Thyroid gland (tissue), 4 donors: ENCODE results near the gene CAPN3. TPM values are rescaled to one million over a fixed set of nuclear protein-coding genes. Genes with fewer than 3 reads are reported as not detected.
A peak's percentile ranks its signal among the peaks of the same experiment; 100 is the strongest.

Experiments used
- DNase-seq, 2 donors: peaks; one replicate each; pipeline ENCODE4 v3.0.0-alpha.2; 2019
- H3K27ac ChIP-seq, 3 donors: fragments of 200-600 bp; sonication (generic); 1 replicate in 2 of 3; 2 replicates in 1 of 3; pipeline ENCODE4 v1.5.1; 2016 to 2019; ENCODE audit warnings: mild to moderate bottlenecking in 1 of 3, moderate library complexity in 1 of 3
- H3K27me3 ChIP-seq: fragments of 200-600 bp; sonication (generic); one replicate; pipeline ENCODE4 v1.5.1; 2019
- H3K36me3 ChIP-seq, 2 donors: fragments of 200-600 bp; sonication (generic); one replicate each; pipeline ENCODE4 v1.5.1; 2016 to 2019
- H3K4me1 ChIP-seq, 2 donors: fragments of 200-600 bp; sonication (generic); one replicate each; pipeline ENCODE4 v1.5.1; 2017 to 2019
- H3K4me3 ChIP-seq, 3 donors: fragments of 200-600 bp; sonication (generic); replicated peaks in 1 of 3; 1 replicate in 2 of 3; 2 replicates in 1 of 3; pipeline ENCODE4 v1.5.1; 2016; ENCODE audit warnings: mild to moderate bottlenecking in 1 of 3
- H3K9me3 ChIP-seq: fragments of 200-600 bp; sonication (generic); one replicate; pipeline ENCODE4 v1.5.1; 2017
- CTCF ChIP-seq, 6 experiments: fragments of 200-600 bp in 3 of 6; fragments of 450-650 bp in 3 of 6; sonication (generic) in 3 of 6; IDR thresholded peaks; one replicate each; pipeline ENCODE4 v1.5.1; 2016 to 2019; ENCODE audit warnings: antibody characterized with exemption in 6 of 6, mild to moderate bottlenecking in 2 of 6, inconsistent platforms in 1 of 6, moderate library complexity in 1 of 6
- POLR2A ChIP-seq, 2 donors: fragments of 450-650 bp; IDR thresholded peaks; one replicate each; pipeline ENCODE4 v1.6.1; 2017; ENCODE audit warnings: antibody characterized with exemption in 2 of 2, mild to moderate bottlenecking in 2 of 2, moderate library complexity in 1 of 2
- WGBS, 2 donors: methylation state at CpG; one replicate each; pipeline ENCODE4 v1.1.5; 2017; 5-methylcytosine and 5-hydroxymethylcytosine counted together
- intact Hi-C: fragments of 100-400 bp; cut with DNase I; formaldehyde crosslinking; loops from one replicate; pipeline ENCODE4 v1.15.1; 2023
- total RNA-seq, 4 donors: library from RNA; depleted of rRNA; stranded (reverse); fragments of >200 nt; gene quantifications; one replicate each; pipeline ENCODE4 v1.2.3, GENCODE V29; 2016

CAPN3 gene
- total RNA-seq, 4 donors from 2014 or later, result 3.0 to 6.8 (median 4.0) TPM

- no peaks in the 10 kb centered on the region for H3K27me3 ChIP-seq
- no peaks in the 10 kb centered on the region for H3K36me3 ChIP-seq
- no peak overlapping the region for H3K27ac ChIP-seq
- intact Hi-C loops, result no loop called here
- H3K4me1 ChIP-seq, result no peaks in the 10 kb centered on the region
- H3K9me3 ChIP-seq, result no peaks in the 10 kb centered on the region
- no peak for TF ChIP-seq POLR2A (IDR thresholded peaks at IDR 0.05)
- no peak for TF ChIP-seq CTCF (IDR thresholded peaks at IDR 0.05)
- WGBS, 2 donors, result 93 to 95% methylated on average over 5 of the region's 5 CpGs
- no peak for DNase-seq
- H3K4me3 ChIP-seq, result no peak overlapping the region
Observed at GRCh38 chr15:42360535-42361112, 1.3 kb downstream of the CAPN3 start.

GRCh38 chr15:42363487-42363886 is 4.2 kb downstream of the CAPN3 start:
- 88 to 92% methylated on average over 3 of the region's 3 CpGs for WGBS, 2 donors
- Histone ChIP-seq H3K4me1 (peaks cover 0 to 16% of the 10 kb centered on the region in 2 donors), H3K36me3 (no peaks in the 10 kb centered on the region), H3K27ac (no peak overlapping the region), H3K4me3 (no peak overlapping the region), H3K9me3 (no peaks in the 10 kb centered on the region), H3K27me3 (no peaks in the 10 kb centered on the region)
- DNase-seq, result no peak
- intact Hi-C loops, result no loop called here
- TF ChIP-seq POLR2A (IDR thresholded peaks at IDR 0.05) (no peak), CTCF (IDR thresholded peaks at IDR 0.05) (no peak)

GRCh38 chr15:42363942-42364341 is 4.6 kb downstream of the CAPN3 start:
- Histone ChIP-seq H3K4me1 (peaks cover 0 to 16% of the 10 kb centered on the region in 2 donors), H3K27ac (no peak overlapping the region), H3K4me3 (no peak overlapping the region), H3K9me3 (no peaks in the 10 kb centered on the region), H3K27me3 (no peaks in the 10 kb centered on the region), H3K36me3 (no peaks in the 10 kb centered on the region)
- intact Hi-C loops, result no loop called here
- DNase-seq, result no peak
- TF ChIP-seq CTCF (IDR thresholded peaks at IDR 0.05), result no peak
- TF ChIP-seq POLR2A (IDR thresholded peaks at IDR 0.05), result no peak

GRCh38 chr15:42364529-42364928 is 5.2 kb downstream of the CAPN3 start:
- Histone ChIP-seq H3K27ac (no peak overlapping the region), H3K9me3 (no peaks in the 10 kb centered on the region), H3K36me3 (no peaks in the 10 kb centered on the region), H3K4me3 (no peak overlapping the region), H3K4me1 (peaks cover 0 to 16% of the 10 kb centered on the region in 2 donors), H3K27me3 (no peaks in the 10 kb centered on the region)
- DNase-seq, result peak; percentile 67 to 80
- WGBS, 2 donors, result 6 to 57% methylated on average over 1 of the region's 1 CpG
- TF ChIP-seq POLR2A (IDR thresholded peaks at IDR 0.05) (no peak), CTCF (IDR thresholded peaks at IDR 0.05) (no peak)
- intact Hi-C loops, result no loop called here

- H3K4me1 ChIP-seq, result peaks cover 0 to 16% of the 10 kb centered on the region in 2 donors
- peak; percentile 69 to 70 for DNase-seq
- no peak overlapping the region for H3K4me3 ChIP-seq
- TF ChIP-seq POLR2A (IDR thresholded peaks at IDR 0.05) (no peak), CTCF (IDR thresholded peaks at IDR 0.05) (no peak)
- peak overlapping the region in 1 of 3 donors; percentile 5 for H3K27ac ChIP-seq
- intact Hi-C loops, result no loop called here
- no peaks in the 10 kb centered on the region for H3K27me3 ChIP-seq
- no peaks in the 10 kb centered on the region for H3K9me3 ChIP-seq
- 38 to 49% methylated on average over 5 of the region's 5 CpGs for WGBS, 2 donors
- no peaks in the 10 kb centered on the region for H3K36me3 ChIP-seq
Observed at GRCh38 chr15:42365921-42366550, 6.7 kb downstream of the CAPN3 start.
